ENCODE results near the gene BMERB1. TPM values are rescaled to one million over a fixed set of nuclear protein-coding genes. Genes with fewer than 3 reads are reported as not detected.

BMERB1 gene
- total RNA-seq, 1 donor from 2014 or later, result 65.9 TPM

DNA sequence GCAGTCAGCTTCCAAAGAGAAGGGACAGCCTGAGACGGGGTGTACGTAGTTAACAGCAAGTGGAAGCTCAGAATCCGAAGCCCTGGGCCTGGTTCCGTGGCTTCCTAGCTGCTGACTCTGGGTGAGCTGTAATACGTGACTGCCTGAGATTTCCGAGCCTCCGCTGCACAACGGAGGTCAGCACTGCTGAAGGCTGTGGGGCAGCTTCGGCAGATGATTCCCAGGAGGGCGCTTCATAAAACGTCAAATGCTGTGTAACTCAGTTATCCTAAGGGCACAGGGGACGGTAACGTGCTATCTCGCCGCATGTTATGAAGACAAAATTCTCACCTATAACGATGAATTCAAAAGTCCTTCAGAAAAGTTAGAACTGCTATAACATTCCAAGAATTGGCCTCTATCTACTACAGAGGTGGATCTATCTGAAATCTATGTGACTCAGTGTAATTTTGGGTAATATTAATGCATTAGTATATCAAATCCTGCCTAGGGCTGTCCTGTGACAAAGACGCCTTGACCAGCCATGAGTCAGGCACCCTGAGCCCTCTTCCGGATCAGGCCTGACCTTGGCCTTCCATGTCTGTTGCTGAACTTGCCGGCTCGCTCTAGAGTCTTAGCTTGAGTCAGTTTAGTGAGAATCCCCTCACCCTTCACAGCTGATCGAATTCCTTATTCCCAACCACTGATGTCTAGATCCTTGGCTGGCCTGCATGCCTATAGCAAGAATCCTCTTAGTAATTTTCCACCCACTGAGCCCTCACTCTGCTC lies 165.1 kb downstream of the BMERB1 start:
- Mint-ChIP-seq H3K27ac (ENCODE audit: unreplicated experiment) (no peak overlapping the region), H3K4me1 (ENCODE audit: low read depth, unreplicated experiment) (no peaks in the 10 kb centered on the region), H3K9me3 (ENCODE audit: unreplicated experiment) (peaks cover 3% of the 10 kb centered on the region), H3K27me3 (ENCODE audit: unreplicated experiment) (peaks cover 3% of the 10 kb centered on the region), H3K4me3 (ENCODE audit: unreplicated experiment) (no peak overlapping the region), H3K36me3 (ENCODE audit: unreplicated experiment) (peaks cover 5% of the 10 kb centered on the region)
- TF ChIP-seq, protein P1, sequence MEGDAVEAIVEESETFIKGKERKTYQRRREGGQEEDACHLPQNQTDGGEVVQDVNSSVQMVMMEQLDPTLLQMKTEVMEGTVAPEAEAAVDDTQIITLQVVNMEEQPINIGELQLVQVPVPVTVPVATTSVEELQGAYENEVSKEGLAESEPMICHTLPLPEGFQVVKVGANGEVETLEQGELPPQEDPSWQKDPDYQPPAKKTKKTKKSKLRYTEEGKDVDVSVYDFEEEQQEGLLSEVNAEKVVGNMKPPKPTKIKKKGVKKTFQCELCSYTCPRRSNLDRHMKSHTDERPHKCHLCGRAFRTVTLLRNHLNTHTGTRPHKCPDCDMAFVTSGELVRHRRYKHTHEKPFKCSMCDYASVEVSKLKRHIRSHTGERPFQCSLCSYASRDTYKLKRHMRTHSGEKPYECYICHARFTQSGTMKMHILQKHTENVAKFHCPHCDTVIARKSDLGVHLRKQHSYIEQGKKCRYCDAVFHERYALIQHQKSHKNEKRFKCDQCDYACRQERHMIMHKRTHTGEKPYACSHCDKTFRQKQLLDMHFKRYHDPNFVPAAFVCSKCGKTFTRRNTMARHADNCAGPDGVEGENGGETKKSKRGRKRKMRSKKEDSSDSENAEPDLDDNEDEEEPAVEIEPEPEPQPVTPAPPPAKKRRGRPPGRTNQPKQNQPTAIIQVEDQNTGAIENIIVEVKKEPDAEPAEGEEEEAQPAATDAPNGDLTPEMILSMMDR (IDR thresholded peaks at IDR 0.05; ENCODE audit: partially characterized antibody, unreplicated experiment), result no peak
- DNase-seq, result no peak

DNA sequence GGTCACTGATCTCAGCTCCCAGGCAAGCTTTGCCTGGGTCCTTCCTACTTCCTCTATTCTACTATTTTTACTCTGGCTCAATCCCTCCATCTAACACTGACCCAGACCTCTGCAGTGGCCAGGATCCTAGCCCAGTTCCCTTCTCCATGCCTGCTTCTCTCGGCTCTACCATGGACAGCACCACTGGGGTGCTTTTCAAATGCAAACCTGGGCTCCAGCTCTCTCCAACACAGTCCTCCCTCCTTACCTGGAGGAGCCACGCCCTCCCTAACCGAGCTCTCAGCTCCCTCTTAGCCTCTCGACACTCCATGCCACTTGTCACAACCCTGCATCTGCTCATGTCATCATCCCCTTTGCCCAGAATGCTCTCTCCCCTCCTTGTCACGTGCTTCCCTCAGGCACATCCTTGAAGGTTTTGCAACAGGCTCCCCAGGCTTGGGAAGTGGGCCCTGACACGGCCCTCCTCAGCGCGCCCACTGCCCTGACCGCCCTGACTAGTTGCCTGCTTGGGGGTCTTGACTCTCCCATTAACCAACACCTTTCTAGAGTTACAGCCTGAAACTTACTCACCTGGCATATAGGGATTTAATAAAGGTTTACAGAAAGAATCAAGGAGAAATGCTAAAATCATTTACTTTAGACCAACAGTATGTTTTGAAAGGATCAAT lies 167.0 kb downstream of the BMERB1 start:
- peaks cover 6% of the 10 kb centered on the region for H3K9me3 Mint-ChIP-seq (ENCODE audit: unreplicated experiment)
- TF ChIP-seq, protein P1 (IDR thresholded peaks at IDR 0.05; ENCODE audit: partially characterized antibody, unreplicated experiment), result no peak
- H3K27me3 Mint-ChIP-seq (ENCODE audit: unreplicated experiment), result peaks cover 7% of the 10 kb centered on the region
- H3K4me3 Mint-ChIP-seq (ENCODE audit: unreplicated experiment), result no peak overlapping the region
- no peak overlapping the region for H3K27ac Mint-ChIP-seq (ENCODE audit: unreplicated experiment)
- peaks cover 11% of the 10 kb centered on the region for H3K36me3 Mint-ChIP-seq (ENCODE audit: unreplicated experiment)
- no peak for DNase-seq
- peaks cover 4% of the 10 kb centered on the region for H3K4me1 Mint-ChIP-seq (ENCODE audit: low read depth, unreplicated experiment)

DNA sequence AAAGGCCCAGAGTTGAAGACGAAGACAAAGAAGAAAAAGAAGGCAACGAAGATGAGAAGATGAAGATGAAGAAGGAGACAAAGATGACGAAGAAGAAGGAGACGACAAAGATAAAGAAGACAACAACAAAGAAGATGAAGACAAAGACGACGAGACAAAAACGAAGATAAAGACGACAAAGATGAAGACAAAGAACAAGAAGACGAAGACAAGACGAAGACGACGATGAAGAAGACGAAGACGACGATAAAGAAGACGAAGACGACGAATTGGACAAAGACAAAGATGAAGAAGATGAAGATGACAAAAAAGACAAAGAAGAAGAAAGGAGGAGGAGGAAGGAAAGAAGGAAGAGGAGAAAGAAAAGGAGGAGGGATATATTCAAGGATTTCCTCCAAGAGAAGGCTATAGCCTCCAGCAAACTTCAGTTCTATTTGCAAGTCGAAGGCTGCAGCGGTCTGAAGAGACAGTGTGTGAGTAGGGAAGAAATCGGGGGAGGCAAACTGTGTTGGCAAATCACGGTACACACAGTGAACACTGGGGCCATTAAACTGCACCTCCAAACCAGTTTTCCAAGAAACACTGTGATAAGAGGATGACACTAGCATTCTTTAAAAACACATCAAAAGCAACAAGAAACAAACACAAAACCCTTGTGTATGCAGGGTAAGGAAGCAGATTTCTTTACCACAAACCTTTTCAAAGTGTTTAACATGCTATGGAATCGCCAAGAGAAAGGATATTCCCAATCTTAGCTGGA lies 168.1 kb downstream of the BMERB1 start:
- TF ChIP-seq, protein P1 (IDR thresholded peaks at IDR 0.05; ENCODE audit: partially characterized antibody, unreplicated experiment), result no peak
- peaks cover 4% of the 10 kb centered on the region for H3K4me1 Mint-ChIP-seq (ENCODE audit: low read depth, unreplicated experiment)
- H3K27me3 Mint-ChIP-seq (ENCODE audit: unreplicated experiment), result peaks cover 7% of the 10 kb centered on the region
- H3K9me3 Mint-ChIP-seq (ENCODE audit: unreplicated experiment), result peaks cover 6% of the 10 kb centered on the region
- H3K4me3 Mint-ChIP-seq (ENCODE audit: unreplicated experiment), result no peak overlapping the region
- DNase-seq, result no peak
- peaks cover 11% of the 10 kb centered on the region for H3K36me3 Mint-ChIP-seq (ENCODE audit: unreplicated experiment)
- H3K27ac Mint-ChIP-seq (ENCODE audit: unreplicated experiment), result no peak overlapping the region

DNA sequence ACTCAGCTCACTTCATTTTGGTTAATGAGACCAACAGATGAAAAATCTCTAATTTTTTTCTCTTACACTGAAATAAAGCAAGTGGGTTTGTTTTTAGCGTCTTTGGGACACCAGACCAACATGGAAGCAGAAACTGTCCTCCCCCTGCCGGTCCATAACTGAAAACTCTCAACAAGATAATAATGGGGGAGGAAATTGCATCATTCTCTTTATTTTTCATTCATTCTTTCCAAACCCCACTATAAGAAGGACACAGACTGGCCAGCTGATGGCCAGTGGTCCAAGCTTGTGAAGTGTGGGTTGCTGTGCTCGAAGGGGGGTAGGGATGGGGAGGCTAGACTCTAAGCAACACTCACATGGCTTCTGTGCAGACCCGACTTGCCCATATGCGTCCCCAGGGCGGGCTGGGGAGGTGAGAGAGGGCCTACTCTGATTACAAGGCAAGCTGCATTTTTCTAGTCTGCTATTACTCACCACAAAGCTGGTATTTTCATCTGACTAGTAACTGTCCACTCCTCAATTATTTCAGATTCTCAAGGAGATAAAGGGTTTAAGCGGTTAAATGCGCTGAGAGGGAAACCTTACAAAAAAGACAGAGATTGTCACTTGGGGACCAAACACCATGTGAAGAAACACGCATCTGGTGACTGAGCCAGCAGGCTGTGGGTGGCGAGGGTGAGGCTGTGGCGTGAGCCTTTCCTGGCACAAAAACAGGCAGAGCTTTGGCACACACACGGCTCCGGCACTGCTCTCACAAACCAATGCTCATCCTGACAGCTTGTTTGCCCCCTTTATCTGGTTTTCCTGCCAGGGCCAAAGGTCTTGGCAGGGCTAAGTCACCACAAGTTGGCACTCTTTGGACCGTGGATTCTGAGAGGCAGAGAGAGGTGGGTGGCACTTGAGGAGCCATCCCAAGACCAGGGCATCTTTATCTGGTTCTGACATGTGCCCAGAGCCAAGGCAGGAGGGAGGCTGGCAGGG lies 170.4 kb downstream of the BMERB1 start:
- H3K36me3 Mint-ChIP-seq (ENCODE audit: unreplicated experiment), result peaks cover 16% of the 10 kb centered on the region

More for the DNA sequence above, 170.4 kb downstream of the BMERB1 start:
- peaks cover 6% of the 10 kb centered on the region for H3K27me3 Mint-ChIP-seq (ENCODE audit: unreplicated experiment)
- peaks cover 4% of the 10 kb centered on the region for H3K4me1 Mint-ChIP-seq (ENCODE audit: low read depth, unreplicated experiment)
- H3K27ac Mint-ChIP-seq (ENCODE audit: unreplicated experiment), result no peak overlapping the region
- H3K4me3 Mint-ChIP-seq (ENCODE audit: unreplicated experiment), result no peak overlapping the region
- peaks cover 6% of the 10 kb centered on the region for H3K9me3 Mint-ChIP-seq (ENCODE audit: unreplicated experiment)
- TF ChIP-seq, protein P1 (IDR thresholded peaks at IDR 0.05; ENCODE audit: partially characterized antibody, unreplicated experiment), result no peak
- no peak for DNase-seq

Measured in glutamatergic neuron (in vitro differentiated cells).